Naive thymus-derived CD8-positive, alpha-beta T cell (primary cell): Measurements from ENCODE around the gene KANSL1. TPM values are rescaled to one million over a fixed set of nuclear protein-coding genes. Genes with fewer than 3 reads are reported as not detected.

ENCODE experiments used
- ATAC-seq, 2 donors: fragments of 150-1000 bp; cut with Tn5 transposase in 1 of 2; sonication (Bioruptor Pico), chemical (Tn5 transposase) in 1 of 2; 1 replicate in 1 of 2; 2 replicates in 1 of 2; pipeline ENCODE4 v1.10.0; 2021; ENCODE audit warnings: mild to moderate bottlenecking in 2 of 2, moderate library complexity in 2 of 2
- POLR2A ChIA-PET: fragments of 350-600 bp; sonication (Branson Sonifier 250); formaldehyde crosslinking; loops from one replicate; lab custom pipeline; 2021; ENCODE audit warnings: antibody characterized with exemption; lab: Charles Lee
- DNase-seq, 10 donors: peaks; one replicate each; pipeline versions ENCODE4 v3.0.0 to v3.0.0-alpha.2; 2020 to 2022
- H3K27ac Mint-ChIP-seq, 10 donors: one replicate each; pipeline ENCODE4 v1.8.0; 2020 to 2022; ENCODE audit warnings: mild to moderate bottlenecking in 10 of 10, mixed read lengths in 10 of 10, moderate library complexity in 4 of 10, inconsistent platforms in 1 of 10
- H3K27me3 Mint-ChIP-seq, 5 donors: one replicate each; pipeline ENCODE4 v1.8.0; 2021 to 2022; ENCODE audit warnings: mixed read lengths in 5 of 5
- H3K36me3 Mint-ChIP-seq, 3 donors: one replicate each; pipeline ENCODE4 v1.8.0; 2020 to 2022; ENCODE audit warnings: mixed read lengths in 3 of 3, mild to moderate bottlenecking in 2 of 3, inconsistent platforms in 1 of 3
- H3K4me1 Mint-ChIP-seq, 4 donors: one replicate each; pipeline ENCODE4 v1.8.0; 2021 to 2022; ENCODE audit warnings: mixed read lengths in 4 of 4
- H3K4me3 Mint-ChIP-seq, 10 donors: one replicate each; pipeline ENCODE4 v1.8.0; 2020 to 2022; ENCODE audit warnings: mild to moderate bottlenecking in 10 of 10, mixed read lengths in 10 of 10, moderate library complexity in 6 of 10, inconsistent platforms in 1 of 10
- H3K9me3 Mint-ChIP-seq, 9 donors: one replicate each; pipeline ENCODE4 v1.8.0; 2020 to 2022; ENCODE audit warnings: mixed read lengths in 9 of 9, mild to moderate bottlenecking in 3 of 9, inconsistent platforms in 1 of 9, moderate library complexity in 1 of 9
- polyA plus RNA-seq, 3 donors: library from polyadenylated mRNA; unstranded; fragments of 300-500 nt; fragmentation: Illumina TruSeq; gene quantifications; one replicate each; pipeline ENCODE4 v1.2.3, GENCODE V29; 2021
- total RNA-seq, 8 experiments: library from RNA in 2 of 8; stranded (reverse) in 2 of 8; gene quantifications; one replicate each; pipeline ENCODE4 v1.2.3 and lab custom pipeline; 2021 to 2026

KANSL1 gene
- total and polyA plus RNA-seq, 5 experiments from 2014 or later: 13.1 to 208 (median 16.6) TPM

- Mint-ChIP-seq H3K4me3 (peak overlapping the region; percentile 16 to 66 (median 50)), H3K36me3 (peaks cover 0 to 63% (median 18%) of the 10 kb centered on the region in 3 donors), H3K27me3 (no peaks in the 10 kb centered on the region), H3K27ac (peak overlapping the region; percentile 4 to 81 (median 35)), H3K9me3 (no peaks in the 10 kb centered on the region), H3K4me1 (peaks cover 48 to 94% (median 81%) of the 10 kb centered on the region in 4 donors)
- ATAC-seq: no peak
- no peak for DNase-seq
- POLR2A ChIA-PET: interaction anchor here (0.6 to 1.9 kb wide), 6 partner anchors 8 to 1016 kb away, joined by 3 to 5 read pairs (median 4); partner anchors contain the start of genes HEXIM1 and KANSL1
These were observed 29.2 kb downstream of the KANSL1 start for GRCh38 chr17:46163929-46164594.

DNA sequence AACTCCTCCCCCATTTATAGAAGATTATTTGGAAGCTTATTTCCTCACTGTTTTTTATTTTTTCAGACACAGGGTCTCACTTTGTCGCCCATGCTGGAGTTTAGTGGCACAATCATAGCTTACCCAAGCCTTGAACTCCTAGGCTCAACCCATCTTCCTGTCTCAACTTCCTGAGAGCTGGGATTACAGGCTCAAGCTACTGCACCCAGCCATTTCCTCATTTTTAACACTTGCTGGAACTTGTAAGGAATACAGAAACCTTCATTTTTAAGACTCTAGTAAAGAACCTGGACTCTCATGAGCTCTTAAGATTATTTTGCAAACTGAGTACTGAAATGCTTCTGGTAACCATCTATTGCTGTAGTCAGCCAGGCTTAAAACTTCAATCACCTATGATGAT, 29.9 kb downstream of the KANSL1 start:
- POLR2A ChIA-PET: interaction anchor here (0.6 to 1.6 kb wide), 3 partner anchors 9 to 1015 kb away, joined by 3 to 4 read pairs (median 4); partner anchors contain the start of gene HEXIM1
- peak overlapping the region in 7 of 10 donors; percentile 29 to 51 (median 42) for H3K4me3 Mint-ChIP-seq
- peak in 1 of 2 donors; percentile 33 for ATAC-seq
- peaks cover 53 to 94% (median 83%) of the 10 kb centered on the region in 4 donors for H3K4me1 Mint-ChIP-seq
- no peaks in the 10 kb centered on the region for H3K27me3 Mint-ChIP-seq
- H3K9me3 Mint-ChIP-seq: no peaks in the 10 kb centered on the region
- H3K36me3 Mint-ChIP-seq: peaks cover 0 to 60% (median 16%) of the 10 kb centered on the region in 3 donors
- no peak for DNase-seq
- H3K27ac Mint-ChIP-seq: peak overlapping the region in 9 of 10 donors; percentile 4 to 81 (median 35)

DNA sequence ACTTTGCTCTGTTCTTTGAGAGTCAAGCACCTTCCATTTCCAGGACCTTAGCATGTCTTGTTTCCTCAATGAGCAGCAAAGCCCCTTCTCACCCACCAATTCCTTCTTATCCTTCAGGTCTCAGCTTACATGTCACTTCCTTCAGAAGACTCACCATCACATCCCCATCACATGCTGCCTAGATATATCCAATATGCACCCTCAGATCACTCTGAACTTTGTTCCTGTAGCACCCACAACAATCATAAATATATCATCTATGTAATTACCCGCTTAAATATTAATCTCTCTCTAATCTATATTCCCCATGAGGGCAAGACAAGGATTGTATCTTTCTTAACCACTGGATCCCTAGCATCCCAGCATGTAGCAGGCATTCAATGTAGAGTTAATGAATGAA, 30.4 kb downstream of the KANSL1 start:
- Mint-ChIP-seq H3K9me3 (no peaks in the 10 kb centered on the region), H3K27me3 (no peaks in the 10 kb centered on the region), H3K4me1 (peaks cover 50 to 94% (median 82%) of the 10 kb centered on the region in 4 donors), H3K4me3 (peak overlapping the region in 8 of 10 donors; percentile 25 to 78 (median 50)), H3K36me3 (peaks cover 0 to 55% (median 14%) of the 10 kb centered on the region in 3 donors), H3K27ac (peak overlapping the region in 8 of 10 donors; percentile 5 to 82 (median 36))
- ATAC-seq (peak in 1 of 2 donors; percentile 25), DNase-seq (no peak)
- POLR2A ChIA-PET: interaction anchor here (0.6 to 1.6 kb wide), 4 partner anchors 8 to 846 kb away, joined by 3 to 4 read pairs (median 3); no protein-coding TSS in a partner anchor

GRCh38 chr17:46160169-46160568, 33.1 kb downstream of the KANSL1 start:
- Mint-ChIP-seq H3K4me1 (peaks cover 57 to 97% (median 91%) of the 10 kb centered on the region in 4 donors), H3K9me3 (no peaks in the 10 kb centered on the region), H3K27me3 (no peaks in the 10 kb centered on the region), H3K27ac (peak overlapping the region in 7 of 10 donors; percentile 15 to 74 (median 63)), H3K36me3 (peaks cover 0 to 37% (median 11%) of the 10 kb centered on the region in 3 donors), H3K4me3 (peak overlapping the region in 7 of 10 donors; percentile 13 to 70 (median 48))
- POLR2A ChIA-PET: interaction anchor here (0.6 to 1.4 kb wide), 3 partner anchors 9 to 96 kb away, joined by 3 to 5 read pairs (median 4); partner anchors contain the start of gene KANSL1
- DNase-seq (no peak), ATAC-seq (no peak)

- POLR2A ChIA-PET: interaction anchor here (1.0 to 1.1 kb wide), 2 partner anchors 32 to 33 kb away, joined by 3 to 6 read pairs; partner anchors contain the start of gene KANSL1
- ATAC-seq: no peak
- no peak for DNase-seq
- H3K4me1 Mint-ChIP-seq: peaks cover 55 to 97% (median 88%) of the 10 kb centered on the region in 4 donors
- peaks cover 0 to 35% (median 11%) of the 10 kb centered on the region in 3 donors for H3K36me3 Mint-ChIP-seq
- peak overlapping the region in 6 of 10 donors; percentile 0 to 74 (median 64) for H3K27ac Mint-ChIP-seq
- H3K4me3 Mint-ChIP-seq: peak overlapping the region in 5 of 10 donors; percentile 29 to 70 (median 61)
- H3K27me3 Mint-ChIP-seq: no peaks in the 10 kb centered on the region
- no peaks in the 10 kb centered on the region for H3K9me3 Mint-ChIP-seq
These were observed 33.5 kb downstream of the KANSL1 start for GRCh38 chr17:46159686-46160085.

DNA sequence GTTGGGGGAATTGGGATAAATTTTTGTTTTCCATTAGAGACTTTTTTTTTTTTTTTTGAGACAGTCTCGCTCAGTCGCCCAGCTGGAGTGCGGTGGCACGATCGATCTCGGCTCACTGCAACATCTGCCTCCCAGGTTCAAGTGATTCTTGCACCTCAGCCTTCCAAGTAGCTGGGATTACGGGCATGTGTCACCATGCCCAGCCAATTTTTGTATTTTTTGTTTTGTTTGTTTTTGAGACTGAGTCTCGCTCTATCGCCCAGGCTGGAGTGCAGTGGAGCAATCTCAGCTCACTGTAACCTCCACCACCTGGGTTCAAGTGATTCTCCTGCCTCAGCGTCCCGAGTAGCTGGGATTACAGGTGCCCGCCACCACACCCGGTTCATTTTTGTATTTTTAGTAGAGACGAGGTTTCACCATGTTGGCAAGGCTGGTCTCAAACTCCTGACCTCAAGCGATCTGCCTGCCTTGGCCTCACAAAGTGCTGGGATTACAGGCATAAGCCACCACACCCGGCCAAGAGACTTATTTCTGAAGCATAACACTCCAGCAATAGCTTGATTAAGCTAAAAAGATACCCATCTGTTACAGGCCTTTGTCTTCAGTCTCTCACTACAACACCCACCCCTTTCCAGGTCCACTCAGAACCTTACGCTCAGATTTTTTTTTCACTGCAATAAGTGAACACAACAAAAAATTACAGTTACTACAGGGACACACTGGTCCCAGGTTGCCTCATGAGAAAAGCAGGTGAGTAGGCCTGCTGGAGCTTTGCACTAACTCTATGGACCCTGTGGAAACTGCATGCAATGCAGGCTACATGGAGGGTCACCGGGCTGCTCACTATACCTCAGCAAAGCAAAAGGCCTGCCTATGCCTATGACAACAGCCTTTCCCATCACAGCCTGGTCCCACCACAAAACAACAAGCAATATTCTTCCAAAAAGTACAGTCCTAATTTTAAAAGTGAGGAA, 34.6 kb downstream of the KANSL1 start:
- no peak for ATAC-seq
- Mint-ChIP-seq H3K4me3 (peak overlapping the region in 9 of 10 donors; percentile 3 to 67 (median 29)), H3K27ac (peak overlapping the region; percentile 0 to 85 (median 64)), H3K9me3 (no peaks in the 10 kb centered on the region), H3K36me3 (peaks cover 0 to 26% (median 11%) of the 10 kb centered on the region in 3 donors), H3K4me1 (peaks cover 55 to 97% (median 88%) of the 10 kb centered on the region in 4 donors), H3K27me3 (no peaks in the 10 kb centered on the region)
- POLR2A ChIA-PET: interaction anchor here (1.0 to 1.1 kb wide), 2 partner anchors 33 to 34 kb away, joined by 3 to 6 read pairs; partner anchors contain the start of gene KANSL1
- no peak for DNase-seq

DNA sequence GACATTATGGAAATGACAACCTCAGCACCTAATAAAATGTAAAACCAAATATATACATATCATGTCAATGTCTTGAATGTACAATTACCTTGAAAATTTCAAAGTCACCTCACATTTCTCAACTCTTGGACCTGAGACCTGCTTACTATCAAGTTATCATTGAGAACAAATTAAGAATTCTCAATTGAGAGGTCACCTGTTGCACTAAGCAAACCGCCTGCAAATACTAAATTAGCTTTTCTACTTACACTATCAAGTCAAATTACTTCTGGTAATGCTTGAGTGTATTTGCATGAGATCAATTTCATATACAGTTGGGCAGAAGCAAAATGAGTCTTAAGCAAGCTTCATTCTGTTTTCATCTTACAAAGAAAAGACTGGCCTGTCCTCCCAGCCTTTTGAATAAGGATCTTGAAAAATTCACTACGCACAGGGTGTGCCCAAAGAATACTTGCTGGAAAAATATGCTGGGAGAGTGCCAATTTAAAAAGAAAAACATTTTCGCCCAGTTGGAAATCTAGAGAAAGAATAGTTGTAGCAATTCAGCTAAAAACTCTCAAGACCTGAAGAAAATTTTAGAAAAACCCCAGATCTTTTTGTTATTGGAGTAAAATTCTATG, 35.7 kb downstream of the KANSL1 start:
- Mint-ChIP-seq H3K36me3 (peaks cover 0 to 27% (median 11%) of the 10 kb centered on the region in 3 donors), H3K9me3 (no peaks in the 10 kb centered on the region), H3K27ac (peak overlapping the region in 7 of 10 donors; percentile 28 to 77 (median 47)), H3K4me3 (peak overlapping the region in 7 of 10 donors; percentile 10 to 54 (median 34)), H3K27me3 (no peaks in the 10 kb centered on the region), H3K4me1 (peaks cover 52 to 96% (median 86%) of the 10 kb centered on the region in 4 donors)
- no peak for ATAC-seq
- POLR2A ChIA-PET: no interaction called here
- DNase-seq: no peak

GRCh38 chr17:46154151-46154816, 38.9 kb downstream of the KANSL1 start:
- peak in 3 of 10 donors; percentile 6 to 16 (median 12) for DNase-seq
- Mint-ChIP-seq H3K27me3 (no peaks in the 10 kb centered on the region), H3K4me3 (peak overlapping the region; percentile 50 to 83 (median 70)), H3K9me3 (no peaks in the 10 kb centered on the region), H3K27ac (peak overlapping the region; percentile 49 to 90 (median 80)), H3K4me1 (peaks cover 48 to 96% (median 86%) of the 10 kb centered on the region in 4 donors), H3K36me3 (peaks cover 0 to 25% (median 0%) of the 10 kb centered on the region in 3 donors)
- POLR2A ChIA-PET: interaction anchor here (0.9 to 1.5 kb wide), 3 partner anchors 9 to 17 kb away, joined by 3 to 5 read pairs (median 4); no protein-coding TSS in a partner anchor
- peak; percentile 57 to 69 for ATAC-seq

DNA sequence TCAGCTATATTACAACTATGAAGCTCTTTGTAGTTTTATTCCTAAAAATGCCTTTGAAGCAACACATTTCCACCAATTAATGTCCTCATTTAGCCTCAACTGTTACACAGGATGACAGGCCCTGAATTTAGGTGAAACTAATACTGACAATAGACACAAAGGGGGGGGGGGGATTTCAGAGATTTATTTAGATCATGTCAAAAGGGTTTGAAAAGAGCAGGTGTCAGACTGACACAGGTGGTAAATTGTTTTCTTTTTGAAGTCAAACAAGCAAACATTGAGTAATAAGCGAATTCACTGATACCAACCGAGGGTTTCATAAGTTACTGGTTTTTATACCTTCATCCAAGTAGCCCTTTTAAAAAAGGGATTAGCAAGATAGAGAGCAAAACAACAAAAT, 40.8 kb downstream of the KANSL1 start:
- DNase-seq: no peak
- no peak for ATAC-seq
- peaks cover 47 to 96% (median 88%) of the 10 kb centered on the region in 4 donors for H3K4me1 Mint-ChIP-seq

GRCh38 chr17:46151762-46152161, 41.5 kb downstream of the KANSL1 start:
- no peak for DNase-seq
- Mint-ChIP-seq H3K4me3 (peak overlapping the region in 3 of 10 donors; percentile 8 to 45 (median 43)), H3K36me3 (peaks cover 0 to 35% (median 0%) of the 10 kb centered on the region in 3 donors), H3K27ac (peak overlapping the region in 5 of 10 donors; percentile 11 to 80 (median 54)), H3K4me1 (peaks cover 46 to 96% (median 88%) of the 10 kb centered on the region in 4 donors), H3K27me3 (no peaks in the 10 kb centered on the region), H3K9me3 (no peaks in the 10 kb centered on the region)
- no peak for ATAC-seq
- POLR2A ChIA-PET: interaction anchor here (0.6 to 1.4 kb wide), 3 partner anchors 9 to 48 kb away, joined by 3 to 4 read pairs (median 4); no protein-coding TSS in a partner anchor

More for the DNA sequence above, 40.8 kb downstream of the KANSL1 start:
- Mint-ChIP-seq H3K27ac (peak overlapping the region in 9 of 10 donors; percentile 11 to 80 (median 54)), H3K9me3 (no peaks in the 10 kb centered on the region), H3K36me3 (peaks cover 0 to 31% (median 0%) of the 10 kb centered on the region in 3 donors), H3K27me3 (no peaks in the 10 kb centered on the region), H3K4me3 (peak overlapping the region in 8 of 10 donors; percentile 19 to 70 (median 44))
- POLR2A ChIA-PET: interaction anchor here (0.6 kb wide), 1 partner anchor 34 kb away, joined by 4 read pairs; no protein-coding TSS in a partner anchor
